Lower lobe of right lung (tissue), 2 donors: ENCODE data around the gene CCDC120. TPM values are rescaled to one million over a fixed set of nuclear protein-coding genes. Genes with fewer than 3 reads are reported as not detected.
A peak's percentile ranks its signal among the peaks of the same experiment; 100 is the strongest.

Experiments used
- ATAC-seq, 2 donors: fragments of 200-7000 bp; cut with Tn5 transposase; one replicate each; pipeline ENCODE4 v1.9.1; 2020 to 2022; ENCODE audit warnings: mild to moderate bottlenecking in 2 of 2, moderate library complexity in 2 of 2
- DNase-seq: peaks from one replicate; pipeline ENCODE4 v3.0.0-alpha.2; 2020
- H3K27ac ChIP-seq: fragments of 200-600 bp; one replicate; pipeline ENCODE4 v1.8.0; 2022
- H3K27me3 ChIP-seq: fragments of 200-600 bp; one replicate; pipeline ENCODE4 v1.8.0; 2022; ENCODE audit warnings: low read depth
- H3K36me3 ChIP-seq: fragments of 200-600 bp; one replicate; pipeline ENCODE4 v1.8.0; 2022; ENCODE audit warnings: mild to moderate bottlenecking
- H3K4me1 ChIP-seq: fragments of 200-600 bp; one replicate; pipeline ENCODE4 v1.8.0; 2022
- H3K4me3 ChIP-seq: fragments of 200-600 bp; one replicate; pipeline ENCODE4 v1.8.0; 2022; ENCODE audit warnings: mild to moderate bottlenecking
- H3K9me3 ChIP-seq: fragments of 200-600 bp; one replicate; pipeline ENCODE4 v1.8.0; 2022
- CTCF ChIP-seq: fragments of 200-600 bp; IDR thresholded peaks from one replicate; pipeline ENCODE4 v1.8.0; 2022; ENCODE audit warnings: antibody characterized with exemption, mild to moderate bottlenecking
- intact Hi-C: fragments of 100-400 bp; cut with DNase I; formaldehyde crosslinking; loops from one replicate; pipeline ENCODE4 v1.11.0; 2022
- total RNA-seq: library from RNA; stranded (reverse); fragmentation: NEBNext Ultra II Directional; extraction: Animal tissue kit (Norgen Biotek cat#: 25700); gene quantifications from one replicate; pipeline ENCODE4 v1.2.1, GENCODE V29; 2021
- donor health status: DM: no; HTN: yes; CAD: no; lungs with severe emphysema.

The CCDC120 gene
- total RNA-seq, 1 donor from 2014 or later = 9.5 TPM

GRCh38 chrX:49077941-49078340 lies 19.1 kb downstream of the CCDC120 start:
- no peak for DNase-seq
- Histone ChIP-seq H3K27me3 (no peaks in the 10 kb centered on the region), H3K9me3 (no peaks in the 10 kb centered on the region), H3K27ac (no peak overlapping the region), H3K4me3 (no peak overlapping the region), H3K4me1 (peaks cover 7% of the 10 kb centered on the region), H3K36me3 (peaks cover 12% of the 10 kb centered on the region)
- no peak for TF ChIP-seq CTCF
- intact Hi-C loops = no loop called here
- no peak for ATAC-seq

- peak within 1 kb of the TSS; percentile 95 for H3K27ac ChIP-seq
- DNase-seq = peak; percentile 80
- no peaks in the 10 kb centered on the region for H3K9me3 ChIP-seq
- peak within 1 kb of the TSS; percentile 67 for H3K4me3 ChIP-seq
- intact Hi-C loops = no loop called here
- no peaks in the 10 kb centered on the region for H3K27me3 ChIP-seq
- no peak for TF ChIP-seq CTCF
- H3K4me1 ChIP-seq = no peaks in the 10 kb centered on the region
- ATAC-seq = peak; percentile 93 to 95
- H3K36me3 ChIP-seq = peaks cover 12% of the 10 kb centered on the region
Measured at GRCh38 chrX:49079489-49080428, 21.0 kb downstream of the CCDC120 start, which contains the start of gene WDR45. Gene WDR45, minus strand, starts transcription at chrX:49079887. Its CDS starts 1,792 bp downstream, at chrX:49078095.

GRCh38 chrX:49082271-49082871 lies 23.6 kb downstream of the CCDC120 start:
- DNase-seq = no peak
- no peaks in the 10 kb centered on the region for H3K4me1 ChIP-seq

GRCh38 chrX:49089553-49089952 lies 30.8 kb downstream of the CCDC120 start:
- TF ChIP-seq CTCF = no peak
- Histone ChIP-seq H3K4me3 (no peak overlapping the region), H3K27me3 (no peaks in the 10 kb centered on the region), H3K27ac (no peak overlapping the region), H3K36me3 (no peaks in the 10 kb centered on the region), H3K9me3 (no peaks in the 10 kb centered on the region), H3K4me1 (no peaks in the 10 kb centered on the region)
- ATAC-seq = no peak
- intact Hi-C loops = no loop called here
- DNase-seq = no peak

More at GRCh38 chrX:49082271-49082871, 23.6 kb downstream of the CCDC120 start:
- Histone ChIP-seq H3K36me3 (peaks cover 2% of the 10 kb centered on the region), H3K4me3 (no peak overlapping the region), H3K27ac (no peak overlapping the region), H3K9me3 (no peaks in the 10 kb centered on the region), H3K27me3 (no peaks in the 10 kb centered on the region)
- intact Hi-C loops = no loop called here
- ATAC-seq = no peak
- no peak for TF ChIP-seq CTCF

GRCh38 chrX:49096419-49096818 lies 37.6 kb downstream of the CCDC120 start:
- no peak for DNase-seq
- Histone ChIP-seq H3K4me3 (no peak overlapping the region), H3K9me3 (no peaks in the 10 kb centered on the region), H3K27ac (no peak overlapping the region), H3K36me3 (no peaks in the 10 kb centered on the region), H3K27me3 (no peaks in the 10 kb centered on the region), H3K4me1 (no peaks in the 10 kb centered on the region)
- no peak for TF ChIP-seq CTCF
- intact Hi-C loops = no loop called here
- no peak for ATAC-seq
